SW 1271 (cell line): Measurements from ENCODE around the gene CTNNBL1.
"Not testable (repeated sequence)": the region's sequence is repeated elsewhere in the genome, so short reads cannot be mapped to it uniquely, and the experiment has no call there.

Experiments used
- DNase-seq, 2 experiments: peaks; one replicate each; lab custom pipeline; 2025; lab: John Stamatoyannopoulos, UW

The CTNNBL1 gene

DNA sequence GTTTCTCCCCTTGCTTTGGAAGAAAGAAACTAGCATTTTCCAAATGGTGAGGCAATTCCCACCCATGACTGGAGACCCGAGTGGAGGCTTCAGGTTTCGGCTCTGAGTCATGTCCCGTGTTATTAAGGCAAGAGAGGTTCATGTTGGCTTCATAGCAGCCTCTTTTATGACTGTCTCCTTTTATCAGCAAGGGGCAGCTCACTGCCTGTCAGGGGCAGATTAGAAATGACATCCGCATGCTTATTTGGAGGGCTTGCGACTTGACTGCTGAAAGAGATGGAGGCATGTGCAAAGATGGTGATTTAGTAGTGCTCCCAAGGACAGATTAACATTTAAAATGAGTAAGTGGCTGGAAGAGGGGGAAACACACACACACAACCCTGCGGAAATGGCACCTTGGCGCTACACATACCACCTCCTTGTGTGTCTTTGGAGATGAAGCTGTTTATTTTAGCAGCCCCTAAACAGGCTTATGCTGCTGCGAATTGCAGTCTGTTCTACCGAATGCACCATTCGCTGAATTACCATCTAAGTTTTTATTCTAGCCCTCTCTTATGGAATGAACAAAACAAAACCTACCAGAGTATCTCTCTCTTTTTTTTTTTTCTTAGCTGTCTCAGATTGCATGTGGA lies 157.0 kb downstream of the CTNNBL1 start:
- no peak for DNase-seq

DNA sequence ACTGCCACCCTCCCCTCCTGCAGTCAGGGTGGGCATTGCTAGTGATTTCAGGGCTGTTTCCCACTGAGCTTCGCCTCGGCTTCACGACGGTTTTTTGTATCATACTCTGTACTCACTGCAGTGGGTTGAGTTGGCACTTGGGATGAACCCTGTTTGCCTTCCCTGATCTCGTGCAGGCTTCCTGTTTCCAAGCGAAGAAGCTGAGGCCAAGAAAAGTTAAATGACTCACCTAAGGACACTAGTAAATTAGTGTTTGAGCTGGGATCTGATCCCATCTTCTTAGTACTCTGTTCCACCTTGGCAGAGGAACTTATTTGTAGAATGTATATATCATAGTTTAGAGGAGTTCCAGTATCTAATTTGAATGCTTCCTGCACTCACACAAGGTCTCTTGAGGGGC lies 158.8 kb downstream of the CTNNBL1 start:
- DNase-seq, result no peak

- no peak for DNase-seq
Measured at GRCh38 chr20:37853823-37854375, 160.1 kb downstream of the CTNNBL1 start.

DNA sequence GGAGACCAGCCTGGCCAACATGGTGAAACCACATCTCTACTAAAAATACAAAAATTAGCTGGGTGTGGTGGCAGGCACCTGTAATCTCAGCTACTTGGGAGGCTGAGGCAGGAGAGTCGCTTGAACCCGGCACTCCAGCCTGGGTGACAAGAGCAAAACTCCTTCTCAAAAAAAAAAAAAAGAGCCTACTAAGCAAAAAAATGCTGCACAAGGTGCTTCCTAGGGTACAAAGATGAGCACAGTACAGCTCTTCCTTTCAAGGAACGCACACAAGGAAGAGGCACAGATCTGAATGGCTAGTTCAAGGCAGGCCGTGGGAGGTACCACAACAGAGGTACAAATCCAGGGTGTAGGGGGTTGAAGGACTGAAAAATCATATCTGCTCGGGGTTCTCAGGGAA lies 162.2 kb downstream of the CTNNBL1 start:
- DNase-seq, result not testable (repeated sequence)

GRCh38 chr20:37856932-37857660 lies 163.3 kb downstream of the CTNNBL1 start:
- DNase-seq, result no peak

DNA sequence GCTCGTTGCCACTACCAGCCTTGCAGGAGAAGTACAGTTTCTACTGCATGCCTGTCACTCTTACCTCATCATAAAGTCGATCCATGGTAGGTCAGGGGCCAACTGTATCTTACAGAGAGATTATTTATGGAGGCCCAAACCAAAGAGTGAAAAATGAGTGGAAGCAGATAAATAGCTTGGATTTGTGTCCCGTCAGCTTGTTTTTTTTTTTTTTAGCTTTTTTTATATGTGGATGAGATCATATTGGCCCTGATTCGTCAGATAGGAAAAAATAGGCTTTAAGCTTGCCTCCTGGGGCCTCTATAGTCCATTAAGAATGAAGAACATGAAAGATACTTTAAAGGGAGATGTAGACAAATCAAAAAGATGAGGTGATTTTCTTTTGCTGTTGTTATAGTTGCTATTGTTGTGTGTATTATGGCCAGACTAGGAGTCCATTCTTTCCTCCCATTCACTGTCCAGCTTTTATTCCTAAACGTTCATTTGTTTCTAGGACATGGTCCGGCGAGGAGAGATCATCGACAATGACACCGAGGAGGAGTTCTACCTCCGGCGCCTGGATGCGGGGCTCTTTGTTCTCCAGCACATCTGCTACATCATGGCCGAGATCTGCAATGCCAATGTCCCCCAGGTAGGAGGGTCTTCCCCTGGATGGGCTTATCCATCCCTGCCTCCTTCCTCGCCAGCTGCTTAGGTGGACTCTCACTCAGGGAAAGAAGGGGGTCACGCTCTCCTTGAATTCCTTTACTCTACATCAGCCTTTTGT lies 165.8 kb downstream of the CTNNBL1 start:
- no peak for DNase-seq

DNA sequence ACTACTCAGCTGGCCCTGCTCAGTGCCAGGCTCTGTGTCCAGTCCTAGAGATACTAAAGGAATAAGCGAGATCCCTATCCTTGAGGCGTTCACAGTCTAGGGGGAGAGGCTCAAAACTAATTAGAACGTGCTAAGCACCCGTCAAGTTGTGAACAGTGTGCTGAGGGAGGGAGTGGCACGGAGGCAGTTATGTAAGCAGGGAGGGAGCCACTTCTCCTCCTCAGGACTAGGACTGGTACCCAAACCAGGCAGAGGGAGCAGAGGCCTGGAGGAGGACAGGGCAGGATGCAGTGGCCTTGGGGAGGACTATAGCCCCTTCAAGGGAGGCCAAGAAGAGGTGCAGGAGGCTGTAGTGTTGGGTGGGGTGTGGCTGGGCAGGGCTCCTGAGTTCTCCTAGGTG lies 169.5 kb downstream of the CTNNBL1 start:
- no peak for DNase-seq

DNA sequence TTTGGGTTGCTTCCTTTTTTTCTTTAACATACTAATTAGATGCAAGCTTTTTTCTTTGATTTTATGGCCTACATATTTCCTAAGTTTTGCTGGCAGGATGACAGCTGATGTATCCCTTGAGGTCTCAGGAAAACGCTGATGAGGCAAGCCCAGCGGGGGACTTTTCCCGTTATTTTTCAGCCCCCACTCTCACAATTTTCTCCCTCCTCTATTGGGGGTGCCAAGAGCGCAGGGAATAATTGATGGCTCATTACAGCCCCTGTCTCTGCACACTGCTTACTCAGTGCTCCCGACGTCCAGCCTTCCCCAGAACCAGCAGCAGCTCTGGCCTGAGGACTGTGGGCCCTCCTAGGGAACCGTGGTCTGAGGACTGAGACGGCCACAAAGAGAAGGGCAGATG lies 170.5 kb downstream of the CTNNBL1 start:
- no peak for DNase-seq

GRCh38 chr20:37866051-37866450 lies 172.2 kb downstream of the CTNNBL1 start:
- no peak for DNase-seq

- no peak for DNase-seq
Measured at GRCh38 chr20:37867289-37868195, 173.7 kb downstream of the CTNNBL1 start.

DNA sequence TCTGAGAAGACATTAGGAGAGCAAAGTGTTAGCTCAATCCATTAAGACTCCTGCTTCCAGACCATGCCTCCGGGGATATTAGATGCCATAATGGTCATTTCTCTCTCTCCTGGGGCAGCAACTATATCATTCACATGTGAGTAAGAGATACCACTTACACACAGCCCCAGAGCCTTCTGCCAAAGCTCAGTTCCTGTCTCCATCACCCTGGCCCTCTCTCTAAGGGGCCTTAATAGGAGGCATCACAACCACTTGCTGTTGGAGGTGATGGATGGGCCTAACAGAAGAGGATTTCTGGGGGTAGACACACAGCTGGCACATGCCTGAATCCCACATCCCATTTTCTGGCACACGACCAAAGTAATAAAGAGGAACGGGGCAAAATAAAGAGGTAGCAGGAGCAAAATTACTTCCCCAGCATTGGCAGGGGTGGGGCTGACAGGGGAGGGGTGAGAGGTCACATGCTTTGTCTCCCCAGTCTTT lies 175.1 kb downstream of the CTNNBL1 start:
- no peak for DNase-seq

DNA sequence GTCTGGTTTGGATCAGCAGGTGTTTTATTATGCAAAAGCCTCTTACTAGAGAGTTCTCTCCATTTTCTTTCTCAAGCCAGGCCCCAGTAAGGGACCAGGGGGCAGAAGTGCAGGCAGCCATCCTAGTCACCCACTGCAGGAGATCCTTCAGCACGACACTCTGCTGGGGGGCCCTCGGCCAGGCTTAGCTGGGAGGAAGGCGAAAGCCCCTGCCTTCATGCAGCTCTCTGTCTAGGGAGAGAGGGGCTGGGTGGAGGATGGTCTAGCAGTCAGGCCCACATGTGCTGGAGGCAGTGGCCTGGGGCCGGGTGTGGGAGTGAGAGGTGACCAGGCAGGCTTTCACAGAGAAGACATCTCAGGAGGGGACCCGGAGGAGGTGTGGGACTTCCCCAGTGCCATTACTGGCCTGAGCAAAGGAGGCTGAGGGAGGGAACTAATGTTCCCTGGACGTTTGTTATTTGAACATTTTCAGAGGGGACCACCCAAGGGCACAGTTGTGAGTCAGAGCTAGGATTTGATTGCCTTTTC lies 175.6 kb downstream of the CTNNBL1 start:
- DNase-seq, result no peak

GRCh38 chr20:37870294-37870693 lies 176.5 kb downstream of the CTNNBL1 start:
- DNase-seq, result no peak

- DNase-seq, result no peak
Measured at GRCh38 chr20:37871751-37872150, 177.9 kb downstream of the CTNNBL1 start.

DNA sequence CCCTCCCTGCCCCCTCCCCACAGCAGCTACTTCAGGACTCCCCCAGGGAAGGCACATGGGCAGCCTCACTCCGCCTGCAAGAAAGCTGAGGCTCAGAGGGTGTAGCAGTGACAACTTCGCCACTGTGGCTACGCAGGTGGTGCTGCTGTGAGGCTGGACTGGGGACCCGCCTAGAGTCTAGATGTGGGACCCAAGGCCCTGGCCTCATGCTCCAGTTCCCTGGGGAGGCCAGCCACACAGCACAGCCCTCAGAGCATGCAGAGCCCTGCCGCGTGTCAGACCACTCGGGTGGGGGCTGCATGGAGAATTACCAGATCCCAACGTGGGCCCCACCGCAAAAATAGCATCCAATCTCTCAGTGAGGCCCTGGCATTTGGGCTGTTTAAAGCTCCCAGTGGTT lies 178.3 kb downstream of the CTNNBL1 start:
- DNase-seq, result no peak

DNA sequence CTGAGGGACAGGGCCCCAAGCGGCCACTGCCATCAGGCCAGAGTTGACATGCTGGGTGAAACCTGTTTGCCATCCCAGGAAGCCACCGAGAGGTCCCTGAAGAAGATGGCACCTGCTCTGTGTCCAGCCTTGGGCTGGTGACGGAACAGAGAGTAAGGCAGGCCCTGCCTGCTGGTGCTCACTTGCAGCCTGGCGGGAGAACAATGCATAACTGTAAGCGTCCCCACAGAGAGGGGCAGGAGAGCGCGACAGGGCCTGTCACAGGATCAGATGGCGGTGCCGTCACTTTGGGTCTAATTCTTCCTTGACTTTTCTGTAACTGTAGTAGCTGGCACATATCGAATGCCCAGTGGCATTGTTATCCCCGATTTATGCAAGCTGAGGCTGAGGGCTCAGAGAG lies 180.1 kb downstream of the CTNNBL1 start:
- DNase-seq, result no peak

- no peak for DNase-seq
Measured at GRCh38 chr20:37875460-37876175, 181.8 kb downstream of the CTNNBL1 start.

GRCh38 chr20:37876863-37877262 lies 183.0 kb downstream of the CTNNBL1 start:
- no peak for DNase-seq

GRCh38 chr20:37877832-37878772 lies 184.3 kb downstream of the CTNNBL1 start:
- DNase-seq, result no peak
